ENCODE results near the gene PDE4D.

DNA sequence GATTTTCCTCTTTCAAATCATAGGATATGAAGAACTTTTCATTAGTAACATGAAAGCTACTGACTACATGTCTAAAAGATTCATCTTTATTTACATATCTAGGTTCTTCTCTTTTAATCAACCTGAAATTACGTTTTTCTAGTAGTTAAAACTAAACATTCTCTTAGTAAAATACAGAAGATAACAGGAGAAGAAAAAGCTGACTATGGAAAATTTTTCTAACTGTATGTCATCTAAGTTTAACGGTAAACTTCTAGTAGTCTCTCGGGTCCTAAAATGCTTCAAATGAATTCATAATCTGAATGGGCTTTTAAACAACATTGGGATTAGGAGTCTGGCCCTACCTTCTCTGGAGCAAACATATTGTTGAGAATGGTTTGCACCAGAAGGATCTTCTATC, 151.9 kb downstream of the PDE4D start:
- no peak for TF ChIP-seq POLR2A (IDR thresholded peaks at IDR 0.05)
- no peak for TF ChIP-seq CTCF (IDR thresholded peaks at IDR 0.05)

All from esophagus squamous epithelium (tissue), 4 donors.